Neural cell (in vitro differentiated cells): ENCODE measurements around the gene ERC2. TPM values are rescaled to one million over a fixed set of nuclear protein-coding genes. Genes with fewer than 3 reads are reported as not detected.

Experiments used
- H2AFZ ChIP-seq: fragments of 200-600, 300-800 bp; sonication (generic), shearing (Covaris generic); 2 replicates; pipeline ENCODE4 v1.6.0; 2014; ENCODE audit warnings: low read depth, mild to moderate bottlenecking, antibody characterized with exemption, low read length, moderate library complexity
- H3F3A ChIP-seq: fragments of 200-600 bp; shearing (Covaris generic); 2 replicates; pipeline ENCODE4 v1.6.1; 2016; ENCODE audit warnings: mild to moderate bottlenecking, moderate library complexity, mixed read lengths, antibody characterized with exemption, low read length; ENCODE audit not compliant: insufficient read depth, poor library complexity, severe bottlenecking
- H3K27ac ChIP-seq: fragments of 200-600, 300-800 bp; sonication (generic), shearing (Covaris generic); 2 replicates; pipeline ENCODE4 v1.5.1; 2014; ENCODE audit warnings: mild to moderate bottlenecking, low read length, moderate library complexity
- H3K27me3 ChIP-seq: fragments of 300-800, 200-600 bp; sonication (generic), shearing (Covaris generic); 2 replicates; pipeline ENCODE4 v1.6.0; 2014; ENCODE audit warnings: mild to moderate bottlenecking, low read depth, low read length, moderate library complexity; ENCODE audit not compliant: insufficient read depth
- H3K36me3 ChIP-seq: fragments of 300-800, 200-600 bp; sonication (generic), shearing (Covaris generic); 2 replicates; pipeline ENCODE4 v1.5.1; 2014; ENCODE audit warnings: mild to moderate bottlenecking, antibody characterized with exemption, low read length, moderate library complexity; ENCODE audit not compliant: insufficient read depth
- H3K4me2 ChIP-seq: fragments of 300-800, 200-600 bp; sonication (generic), shearing (Covaris generic); 2 replicates; pipeline ENCODE4 v1.6.0; 2014; ENCODE audit warnings: mild to moderate bottlenecking, low read length
- H3K4me3 ChIP-seq: fragments of 300-800, 200-600 bp; sonication (generic), shearing (Covaris generic); 2 replicates; pipeline ENCODE4 v1.5.1; 2014; ENCODE audit warnings: mild to moderate bottlenecking, low read length, moderate library complexity
- H3K79me2 ChIP-seq: fragments of 200-600 bp; shearing (Covaris generic); replicated peaks from 2 replicates; pipeline ENCODE4 v1.6.0; 2014; ENCODE audit warnings: mild to moderate bottlenecking, low read length, moderate library complexity; ENCODE audit not compliant: insufficient read depth
- H3K9ac ChIP-seq: fragments of 300-800, 200-600 bp; sonication (generic), shearing (Covaris generic); 2 replicates; pipeline ENCODE4 v1.6.1; 2016; ENCODE audit warnings: mild to moderate bottlenecking, low read length, mixed read lengths
- H3K9me2 ChIP-seq: fragments of 200-600 bp; shearing (Covaris generic); 2 replicates; pipeline ENCODE4 v1.6.1; 2016; ENCODE audit warnings: mild to moderate bottlenecking, low read length, mixed read lengths; ENCODE audit not compliant: insufficient read depth
- H3K9me3 ChIP-seq: fragments of 200-600, 300-800 bp; sonication (generic), shearing (Covaris generic); 2 replicates; pipeline ENCODE4 v1.6.1; 2016; ENCODE audit warnings: mild to moderate bottlenecking, mixed run types, low read length, moderate library complexity, mixed read lengths
- H4K20me1 ChIP-seq: fragments of 200-600 bp; shearing (Covaris generic); 2 replicates; pipeline ENCODE4 v1.6.1; 2016; ENCODE audit warnings: mild to moderate bottlenecking, mixed run types; ENCODE audit not compliant: insufficient read depth
- EP300 ChIP-seq: fragments of 450-650 bp; conservative IDR thresholded peaks from 2 replicates; pipeline ENCODE4 v1.6.1; 2014; ENCODE audit warnings: antibody characterized with exemption, mild to moderate bottlenecking, moderate library complexity; ENCODE audit not compliant: poor library complexity, severe bottlenecking
- EZH2 ChIP-seq: fragments of 200-600, 300-800 bp; shearing (Covaris generic), sonication (generic); IDR thresholded peaks from 2 replicates; pipeline ENCODE4 v1.6.1; 2014; ENCODE audit warnings: antibody characterized with exemption, low read length, borderline replicate concordance, mild to moderate bottlenecking; ENCODE audit not compliant: insufficient read depth, poor library complexity, severe bottlenecking
- MXI1 ChIP-seq: fragments of 450-650 bp; conservative IDR thresholded peaks from 2 replicates; pipeline ENCODE4 v1.6.1; 2014; ENCODE audit warnings: antibody characterized with exemption, mild to moderate bottlenecking; ENCODE audit not compliant: poor library complexity, severe bottlenecking
- POLR2AphosphoS5 ChIP-seq: IDR thresholded peaks from 2 replicates; pipeline ENCODE4 v1.6.1; 2012
- RAD21 ChIP-seq: fragments of 450-650 bp; conservative IDR thresholded peaks from 2 replicates; pipeline ENCODE4 v1.6.1; 2014; ENCODE audit warnings: antibody characterized with exemption, mild to moderate bottlenecking, moderate library complexity
- SMC3 ChIP-seq: fragments of 450-650 bp; conservative IDR thresholded peaks from 2 replicates; pipeline ENCODE4 v1.6.1; 2014; ENCODE audit warnings: antibody characterized with exemption, mild to moderate bottlenecking, moderate library complexity; ENCODE audit not compliant: poor library complexity
- TAF1 ChIP-seq: IDR thresholded peaks from 2 replicates; pipeline ENCODE4 v1.6.1; 2012; ENCODE audit warnings: low read depth
- polyA plus RNA-seq: library from polyadenylated mRNA; depleted of rRNA; stranded (reverse); fragments of >200 nt; gene quantifications from 2 replicates; pipeline ENCODE4 v1.2.3, GENCODE V29; 2014
- TF ChIP-seq, protein P1 (sequence below): IDR thresholded peaks from 2 replicates; pipeline ENCODE4 v1.6.1; 2012; ENCODE audit warnings: borderline replicate concordance
- TF ChIP-seq, protein P2 (sequence below): fragments of 450-650 bp; IDR thresholded peaks from 2 replicates; pipeline ENCODE4 v1.5.1; 2014; ENCODE audit warnings: antibody characterized with exemption, mild to moderate bottlenecking, moderate library complexity; ENCODE audit not compliant: poor library complexity, severe bottlenecking

The ERC2 gene
- polyA plus RNA-seq, 1 donor from 2014 or later, result 60.4 TPM

DNA sequence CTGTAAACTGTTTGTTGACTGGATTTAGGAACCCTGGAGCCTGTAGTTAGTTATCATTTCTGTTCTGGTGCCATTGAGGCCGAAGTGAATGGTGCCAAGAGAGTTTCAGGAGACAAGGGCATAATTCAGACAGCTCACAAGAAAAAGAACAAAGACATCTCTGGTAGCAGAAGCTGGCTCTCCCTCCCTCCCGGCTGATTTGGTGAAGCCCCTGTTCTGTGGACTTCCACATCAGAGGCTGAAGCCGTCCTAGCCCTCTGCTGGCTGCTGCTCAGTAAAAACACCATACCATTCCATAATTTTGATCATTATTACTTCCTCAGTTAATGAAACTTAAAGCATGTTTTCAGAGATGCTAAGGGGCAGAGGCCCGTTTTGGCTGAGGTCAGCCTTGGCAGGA is 599.9 kb downstream of the ERC2 start:
- Histone ChIP-seq H3K9me2 (no peaks in the 10 kb centered on the region), H3K4me2 (no peak overlapping the region), H3K4me3 (no peak overlapping the region), H3K9me3 (no peaks in the 10 kb centered on the region), H3F3A (no peaks in the 10 kb centered on the region), H3K27ac (no peak overlapping the region), H3K9ac (no peak overlapping the region), H3K36me3 (no peaks in the 10 kb centered on the region), H3K27me3 (no peaks in the 10 kb centered on the region), H4K20me1 (no peaks in the 10 kb centered on the region), H3K79me2 (no peaks in the 10 kb centered on the region), H2AFZ (no peak overlapping the region)
- TF ChIP-seq SMC3 (no peak), MXI1 (no peak), TAF1 (no peak), EP300 (no peak), EZH2 (no peak), RAD21 (no peak), POLR2AphosphoS5 (no peak)
- TF ChIP-seq, protein P1, sequence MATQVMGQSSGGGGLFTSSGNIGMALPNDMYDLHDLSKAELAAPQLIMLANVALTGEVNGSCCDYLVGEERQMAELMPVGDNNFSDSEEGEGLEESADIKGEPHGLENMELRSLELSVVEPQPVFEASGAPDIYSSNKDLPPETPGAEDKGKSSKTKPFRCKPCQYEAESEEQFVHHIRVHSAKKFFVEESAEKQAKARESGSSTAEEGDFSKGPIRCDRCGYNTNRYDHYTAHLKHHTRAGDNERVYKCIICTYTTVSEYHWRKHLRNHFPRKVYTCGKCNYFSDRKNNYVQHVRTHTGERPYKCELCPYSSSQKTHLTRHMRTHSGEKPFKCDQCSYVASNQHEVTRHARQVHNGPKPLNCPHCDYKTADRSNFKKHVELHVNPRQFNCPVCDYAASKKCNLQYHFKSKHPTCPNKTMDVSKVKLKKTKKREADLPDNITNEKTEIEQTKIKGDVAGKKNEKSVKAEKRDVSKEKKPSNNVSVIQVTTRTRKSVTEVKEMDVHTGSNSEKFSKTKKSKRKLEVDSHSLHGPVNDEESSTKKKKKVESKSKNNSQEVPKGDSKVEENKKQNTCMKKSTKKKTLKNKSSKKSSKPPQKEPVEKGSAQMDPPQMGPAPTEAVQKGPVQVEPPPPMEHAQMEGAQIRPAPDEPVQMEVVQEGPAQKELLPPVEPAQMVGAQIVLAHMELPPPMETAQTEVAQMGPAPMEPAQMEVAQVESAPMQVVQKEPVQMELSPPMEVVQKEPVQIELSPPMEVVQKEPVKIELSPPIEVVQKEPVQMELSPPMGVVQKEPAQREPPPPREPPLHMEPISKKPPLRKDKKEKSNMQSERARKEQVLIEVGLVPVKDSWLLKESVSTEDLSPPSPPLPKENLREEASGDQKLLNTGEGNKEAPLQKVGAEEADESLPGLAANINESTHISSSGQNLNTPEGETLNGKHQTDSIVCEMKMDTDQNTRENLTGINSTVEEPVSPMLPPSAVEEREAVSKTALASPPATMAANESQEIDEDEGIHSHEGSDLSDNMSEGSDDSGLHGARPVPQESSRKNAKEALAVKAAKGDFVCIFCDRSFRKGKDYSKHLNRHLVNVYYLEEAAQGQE, result no peak
- TF ChIP-seq, protein P2, sequence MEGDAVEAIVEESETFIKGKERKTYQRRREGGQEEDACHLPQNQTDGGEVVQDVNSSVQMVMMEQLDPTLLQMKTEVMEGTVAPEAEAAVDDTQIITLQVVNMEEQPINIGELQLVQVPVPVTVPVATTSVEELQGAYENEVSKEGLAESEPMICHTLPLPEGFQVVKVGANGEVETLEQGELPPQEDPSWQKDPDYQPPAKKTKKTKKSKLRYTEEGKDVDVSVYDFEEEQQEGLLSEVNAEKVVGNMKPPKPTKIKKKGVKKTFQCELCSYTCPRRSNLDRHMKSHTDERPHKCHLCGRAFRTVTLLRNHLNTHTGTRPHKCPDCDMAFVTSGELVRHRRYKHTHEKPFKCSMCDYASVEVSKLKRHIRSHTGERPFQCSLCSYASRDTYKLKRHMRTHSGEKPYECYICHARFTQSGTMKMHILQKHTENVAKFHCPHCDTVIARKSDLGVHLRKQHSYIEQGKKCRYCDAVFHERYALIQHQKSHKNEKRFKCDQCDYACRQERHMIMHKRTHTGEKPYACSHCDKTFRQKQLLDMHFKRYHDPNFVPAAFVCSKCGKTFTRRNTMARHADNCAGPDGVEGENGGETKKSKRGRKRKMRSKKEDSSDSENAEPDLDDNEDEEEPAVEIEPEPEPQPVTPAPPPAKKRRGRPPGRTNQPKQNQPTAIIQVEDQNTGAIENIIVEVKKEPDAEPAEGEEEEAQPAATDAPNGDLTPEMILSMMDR, result no peak

DNA sequence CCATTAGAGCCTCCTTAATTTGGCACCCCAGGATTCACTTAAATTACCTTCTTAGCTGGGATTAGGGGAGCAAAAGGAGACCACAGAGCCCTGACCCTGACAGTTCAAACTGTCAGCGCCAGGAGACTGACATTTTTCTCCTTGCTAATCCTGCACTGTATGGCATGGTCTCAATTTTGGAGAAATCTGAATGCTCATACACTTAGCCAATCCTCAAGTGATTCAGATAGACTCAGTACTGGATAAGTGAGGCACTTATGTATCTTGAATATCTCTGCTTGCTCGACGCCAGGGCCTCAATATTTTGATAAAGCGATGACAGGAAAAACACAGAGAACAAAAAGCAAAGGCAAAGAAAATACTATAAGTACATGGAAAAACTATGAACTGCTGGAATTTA is 605.2 kb downstream of the ERC2 start:
- H3K79me2 ChIP-seq, result no peaks in the 10 kb centered on the region
- TF ChIP-seq POLR2AphosphoS5 (peak; percentile 40), EP300 (no peak), SMC3 (no peak), TAF1 (no peak), MXI1 (no peak), EZH2 (no peak)
- TF ChIP-seq, protein P1, result no peak
- TF ChIP-seq, protein P2, result no peak
- H3K9me3 ChIP-seq, result no peaks in the 10 kb centered on the region
- no peak overlapping the region for H3K9ac ChIP-seq
- no peaks in the 10 kb centered on the region for H3F3A ChIP-seq
- no peaks in the 10 kb centered on the region for H3K36me3 ChIP-seq
- no peak overlapping the region for H2AFZ ChIP-seq
- H3K27me3 ChIP-seq, result no peaks in the 10 kb centered on the region
- H3K9me2 ChIP-seq, result no peaks in the 10 kb centered on the region
- H4K20me1 ChIP-seq, result no peaks in the 10 kb centered on the region
- H3K27ac ChIP-seq, result no peak overlapping the region
- no peak overlapping the region for H3K4me3 ChIP-seq
- no peak overlapping the region for H3K4me2 ChIP-seq
